COLO668 (cell line): ENCODE data around the gene TEK.
"Not testable (repeated sequence)": the region's sequence is repeated elsewhere in the genome, so short reads cannot be mapped to it uniquely, and the experiment has no call there.

Source experiments
- DNase-seq: peaks from one replicate; lab custom pipeline; 2025; ENCODE audit not compliant: unreplicated experiment; lab: John Stamatoyannopoulos, UW

Gene TEK

GRCh38 chr9:27212191-27212590 is 103.2 kb downstream of the TEK start:
- DNase-seq, result no peak

GRCh38 chr9:27212621-27213020 is 103.6 kb downstream of the TEK start:
- DNase-seq, result no peak

- no peak for DNase-seq
These were observed 118.2 kb downstream of the TEK start for GRCh38 chr9:27227192-27227591.

GRCh38 chr9:27239648-27240047 is 130.6 kb downstream of the TEK start:
- DNase-seq, result not testable (repeated sequence)

GRCh38 chr9:27247756-27248155 is 138.7 kb downstream of the TEK start:
- DNase-seq, result peak; percentile 41

GRCh38 chr9:27248702-27249101 is 139.7 kb downstream of the TEK start:
- no peak for DNase-seq

GRCh38 chr9:27258662-27259061 is 149.6 kb downstream of the TEK start:
- DNase-seq, result no peak

GRCh38 chr9:27260789-27261516 is 151.9 kb downstream of the TEK start:
- DNase-seq, result no peak

GRCh38 chr9:27261517-27262211 is 152.6 kb downstream of the TEK start:
- DNase-seq, result no peak

GRCh38 chr9:27272103-27272502 is 163.1 kb downstream of the TEK start:
- DNase-seq, result no peak

- DNase-seq, result no peak
These were observed 164.2 kb downstream of the TEK start for GRCh38 chr9:27273186-27273585.

GRCh38 chr9:27276193-27277030 is 167.4 kb downstream of the TEK start:
- DNase-seq, result no peak

- no peak for DNase-seq
These were observed 169.3 kb downstream of the TEK start for GRCh38 chr9:27278374-27278773.

GRCh38 chr9:27279611-27280010 is 170.6 kb downstream of the TEK start:
- no peak for DNase-seq
